ENCODE measurements around the gene ZAP70.

The ZAP70 gene

GRCh38 chr2:97717613-97717995 lies 4.2 kb downstream of the ZAP70 start:
- no peak for DNase-seq (ENCODE audit: low read depth)

GRCh38 chr2:97718051-97718882 lies 4.9 kb downstream of the ZAP70 start:
- DNase-seq (ENCODE audit: low read depth), result peak; percentile 59

- DNase-seq (ENCODE audit: low read depth), result no peak
Observed at GRCh38 chr2:97718942-97719341, 5.6 kb downstream of the ZAP70 start.

- no peak for DNase-seq (ENCODE audit: low read depth)
Observed at GRCh38 chr2:97719362-97720155, 6.2 kb downstream of the ZAP70 start.

GRCh38 chr2:97720746-97721145 lies 7.4 kb downstream of the ZAP70 start:
- no peak for DNase-seq (ENCODE audit: low read depth)

- DNase-seq (ENCODE audit: low read depth), result no peak
Observed at GRCh38 chr2:97722227-97722626, 8.9 kb downstream of the ZAP70 start.

- DNase-seq (ENCODE audit: low read depth), result no peak
Observed at GRCh38 chr2:97723156-97724072, 10.0 kb downstream of the ZAP70 start.

- no peak for DNase-seq (ENCODE audit: low read depth)
Observed at GRCh38 chr2:97724073-97724410, 10.7 kb downstream of the ZAP70 start.

GRCh38 chr2:97724501-97724900 lies 11.1 kb downstream of the ZAP70 start:
- DNase-seq (ENCODE audit: low read depth), result no peak

- no peak for DNase-seq (ENCODE audit: low read depth)
Observed at GRCh38 chr2:97724946-97725688, 11.7 kb downstream of the ZAP70 start.

GRCh38 chr2:97726261-97727064 lies 13.1 kb downstream of the ZAP70 start:
- no peak for DNase-seq (ENCODE audit: low read depth)

- no peak for DNase-seq (ENCODE audit: low read depth)
Observed at GRCh38 chr2:97727296-97727695, 13.9 kb downstream of the ZAP70 start.

GRCh38 chr2:97728091-97728731 lies 14.8 kb downstream of the ZAP70 start:
- DNase-seq (ENCODE audit: low read depth), result no peak

- no peak for DNase-seq (ENCODE audit: low read depth)
Observed at GRCh38 chr2:97730245-97730644, 16.9 kb downstream of the ZAP70 start.

- no peak for DNase-seq (ENCODE audit: low read depth)
Observed at GRCh38 chr2:97731274-97732020, 18.1 kb downstream of the ZAP70 start.

- no peak for DNase-seq (ENCODE audit: low read depth)
Observed at GRCh38 chr2:97732436-97733340, 19.3 kb downstream of the ZAP70 start.

GRCh38 chr2:97733341-97734035 lies 20.1 kb downstream of the ZAP70 start:
- DNase-seq (ENCODE audit: low read depth), result no peak
